ENCODE data around the gene CATSPERE. TPM values are rescaled to one million over a fixed set of nuclear protein-coding genes. Genes with fewer than 3 reads are reported as not detected.
"Not testable (repeated sequence)": the region's sequence is repeated elsewhere in the genome, so short reads cannot be mapped to it uniquely, and the experiment has no call there.

The CATSPERE gene
- total RNA-seq, 4 donors from 2014 or later, result 0.45 to 1.4 (median 0.55) TPM

DNA sequence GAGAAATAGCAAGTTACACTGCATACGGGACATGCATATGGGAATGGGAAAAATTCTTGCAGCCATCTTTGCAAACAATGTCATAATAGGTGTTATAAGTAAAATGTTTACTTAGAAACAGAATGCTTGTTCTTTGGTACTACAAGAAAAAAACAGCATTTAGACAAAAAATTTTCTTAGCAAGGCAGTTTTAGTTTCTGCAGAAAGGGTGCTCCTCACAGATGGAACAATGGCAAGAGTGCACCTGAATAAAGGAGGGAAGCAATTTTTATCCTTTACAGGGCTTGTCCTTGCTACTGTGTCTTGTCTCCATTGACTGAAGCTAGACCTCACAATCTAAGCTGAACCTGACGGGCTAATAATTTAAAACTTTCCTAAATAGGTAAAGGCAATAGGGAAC, 112.7 kb downstream of the CATSPERE start:
- DNase-seq (ENCODE audit: low spot score in 2 of 2), result no peak
- Histone ChIP-seq H3K4me3 (no peak overlapping the region), H3K36me3 (no peaks in the 10 kb centered on the region), H3K9me3 (peaks cover 34% of the 10 kb centered on the region), H3K27ac (no peak overlapping the region), H3K4me1 (no peaks in the 10 kb centered on the region), H3K27me3 (no peaks in the 10 kb centered on the region)
- WGBS, result 93% methylated on average over 2 of the region's 2 CpGs
- no peak for TF ChIP-seq POLR2AphosphoS5 (IDR thresholded peaks at IDR 0.05)
- no peak for TF ChIP-seq POLR2A (IDR thresholded peaks at IDR 0.05)
- TF ChIP-seq, protein P1, sequence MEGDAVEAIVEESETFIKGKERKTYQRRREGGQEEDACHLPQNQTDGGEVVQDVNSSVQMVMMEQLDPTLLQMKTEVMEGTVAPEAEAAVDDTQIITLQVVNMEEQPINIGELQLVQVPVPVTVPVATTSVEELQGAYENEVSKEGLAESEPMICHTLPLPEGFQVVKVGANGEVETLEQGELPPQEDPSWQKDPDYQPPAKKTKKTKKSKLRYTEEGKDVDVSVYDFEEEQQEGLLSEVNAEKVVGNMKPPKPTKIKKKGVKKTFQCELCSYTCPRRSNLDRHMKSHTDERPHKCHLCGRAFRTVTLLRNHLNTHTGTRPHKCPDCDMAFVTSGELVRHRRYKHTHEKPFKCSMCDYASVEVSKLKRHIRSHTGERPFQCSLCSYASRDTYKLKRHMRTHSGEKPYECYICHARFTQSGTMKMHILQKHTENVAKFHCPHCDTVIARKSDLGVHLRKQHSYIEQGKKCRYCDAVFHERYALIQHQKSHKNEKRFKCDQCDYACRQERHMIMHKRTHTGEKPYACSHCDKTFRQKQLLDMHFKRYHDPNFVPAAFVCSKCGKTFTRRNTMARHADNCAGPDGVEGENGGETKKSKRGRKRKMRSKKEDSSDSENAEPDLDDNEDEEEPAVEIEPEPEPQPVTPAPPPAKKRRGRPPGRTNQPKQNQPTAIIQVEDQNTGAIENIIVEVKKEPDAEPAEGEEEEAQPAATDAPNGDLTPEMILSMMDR (IDR thresholded peaks at IDR 0.05), result no peak
- no peak for TF ChIP-seq EP300 (IDR thresholded peaks at IDR 0.05)

DNA sequence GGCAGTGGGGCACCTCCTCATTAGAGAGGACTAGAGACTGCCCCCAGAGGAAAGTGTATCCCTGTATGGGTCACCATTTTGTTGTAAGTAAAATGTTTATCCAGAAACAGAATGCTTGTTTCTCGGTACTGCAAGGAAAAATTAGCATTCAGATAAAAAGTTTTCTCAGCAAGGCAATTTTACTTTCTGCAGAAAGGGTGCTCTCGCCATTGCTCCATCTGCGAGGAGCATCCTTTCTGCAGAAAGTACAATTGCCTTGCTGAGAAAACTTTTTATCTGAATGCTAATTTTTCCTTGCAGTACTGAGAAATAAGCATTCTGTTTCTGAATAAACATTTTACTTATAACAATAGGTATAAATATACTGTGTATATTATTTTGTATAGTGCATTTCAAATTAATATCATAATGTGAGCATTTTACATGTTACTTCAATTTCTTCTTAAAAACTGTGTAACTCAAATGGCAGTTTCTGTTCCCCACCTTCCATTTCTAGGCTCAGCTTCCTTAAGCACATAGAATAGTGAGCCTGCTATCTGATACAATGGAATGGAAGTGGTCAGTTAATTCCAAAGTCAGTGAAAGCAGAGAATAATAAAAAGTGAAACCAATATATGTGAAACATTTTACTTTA, 115.3 kb downstream of the CATSPERE start:
- Histone ChIP-seq H3K9me3 (peaks cover 34% of the 10 kb centered on the region), H3K36me3 (no peaks in the 10 kb centered on the region), H3K4me3 (no peak overlapping the region), H3K27ac (no peak overlapping the region), H3K27me3 (no peaks in the 10 kb centered on the region), H3K4me1 (no peaks in the 10 kb centered on the region)
- WGBS, result 96% methylated on average over 3 of the region's 3 CpGs
- TF ChIP-seq POLR2AphosphoS5 (IDR thresholded peaks at IDR 0.05), result no peak
- no peak for TF ChIP-seq POLR2A (IDR thresholded peaks at IDR 0.05)
- TF ChIP-seq, protein P1 (IDR thresholded peaks at IDR 0.05), result no peak
- no peak for TF ChIP-seq EP300 (IDR thresholded peaks at IDR 0.05)
- no peak for DNase-seq (ENCODE audit: low spot score in 2 of 2)

DNA sequence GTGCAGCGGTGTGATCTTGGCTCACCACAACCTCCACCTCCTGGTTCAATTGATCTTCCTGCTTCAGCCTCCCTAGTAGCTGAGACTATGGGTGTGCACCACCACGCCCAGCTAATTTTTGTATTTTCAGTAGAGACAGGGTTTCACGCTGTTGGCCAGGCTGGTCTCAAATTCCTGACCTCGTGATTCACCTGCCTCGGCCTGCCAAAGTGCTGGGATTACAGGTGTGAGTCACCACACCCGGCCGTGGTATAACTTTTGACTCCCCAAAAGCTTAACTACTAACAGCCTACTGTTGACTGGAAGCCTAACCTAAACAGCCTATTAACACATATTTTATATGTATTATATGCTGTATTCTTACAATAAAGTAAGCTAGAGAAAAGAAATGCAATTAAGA, 117.1 kb downstream of the CATSPERE start:
- not testable (repeated sequence) for DNase-seq (ENCODE audit: low spot score in 2 of 2); H3K4me3 ChIP-seq; H3K36me3 ChIP-seq; H3K27ac ChIP-seq; H3K4me1 ChIP-seq; H3K27me3 ChIP-seq
- H3K9me3 ChIP-seq, result peaks cover 34% of the 10 kb centered on the region
- WGBS, result 91% methylated on average over 7 of the region's 7 CpGs

DNA sequence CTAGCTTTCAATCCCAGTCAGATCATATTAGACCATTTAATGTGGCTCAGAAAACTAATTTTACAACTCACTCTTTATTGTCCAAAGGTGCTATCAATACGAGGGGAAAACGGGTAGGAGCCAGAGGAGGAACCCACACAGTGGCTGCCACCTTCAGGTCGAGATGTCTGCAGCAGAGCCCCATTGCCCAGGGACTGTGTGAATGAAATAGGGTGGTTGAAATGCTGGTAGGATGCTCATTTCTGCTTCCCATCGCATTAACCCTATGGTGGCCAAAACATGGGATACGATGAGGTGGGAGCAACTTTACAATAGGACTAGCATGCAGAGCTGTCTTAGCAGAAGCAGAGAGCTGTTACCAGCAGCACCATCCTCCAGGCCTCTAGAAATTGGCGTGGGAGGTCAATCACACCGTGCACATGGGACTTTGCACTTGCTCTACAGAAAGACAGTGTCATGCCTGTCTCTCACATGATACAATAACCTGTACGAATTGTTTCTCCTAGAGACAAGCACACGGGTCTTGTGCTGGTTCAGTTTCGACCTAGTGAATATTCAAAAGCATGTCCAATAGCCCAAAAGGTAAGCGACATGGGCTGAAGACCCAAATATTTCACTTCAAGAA, 122.4 kb downstream of the CATSPERE start:
- Histone ChIP-seq H3K4me3 (no peak overlapping the region), H3K27ac (no peak overlapping the region), H3K4me1 (no peaks in the 10 kb centered on the region), H3K9me3 (no peaks in the 10 kb centered on the region), H3K36me3 (no peaks in the 10 kb centered on the region), H3K27me3 (no peaks in the 10 kb centered on the region)
- TF ChIP-seq, protein P1 (IDR thresholded peaks at IDR 0.05), result no peak
- no peak for TF ChIP-seq POLR2A (IDR thresholded peaks at IDR 0.05)
- no peak for TF ChIP-seq EP300 (IDR thresholded peaks at IDR 0.05)
- TF ChIP-seq POLR2AphosphoS5 (IDR thresholded peaks at IDR 0.05), result no peak
- no peak for DNase-seq (ENCODE audit: low spot score in 2 of 2)
- WGBS, result 72% methylated on average over 11 of the region's 11 CpGs

DNA sequence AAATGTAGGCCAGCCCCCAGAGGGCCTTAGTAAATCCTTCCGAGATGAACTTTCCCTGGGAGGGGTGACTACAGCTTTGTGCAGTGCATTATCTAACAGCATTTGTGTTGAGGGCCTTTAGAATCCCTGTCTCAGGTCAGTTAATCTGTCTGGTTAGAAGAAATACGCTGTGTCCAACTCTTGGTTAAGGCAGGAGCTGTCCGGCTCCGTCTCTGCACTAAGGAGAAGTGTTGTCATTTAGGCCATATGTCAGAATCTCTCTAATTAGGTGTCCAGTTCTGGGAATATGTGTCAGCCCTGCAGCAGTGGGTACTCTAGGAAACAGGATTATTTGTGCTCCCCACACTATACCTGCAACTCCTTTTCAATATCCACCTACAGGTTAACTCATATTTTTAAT, 124.8 kb downstream of the CATSPERE start:
- Histone ChIP-seq H3K4me1 (no peaks in the 10 kb centered on the region), H3K4me3 (no peak overlapping the region), H3K27ac (no peak overlapping the region), H3K36me3 (no peaks in the 10 kb centered on the region), H3K27me3 (no peaks in the 10 kb centered on the region), H3K9me3 (peaks cover 3% of the 10 kb centered on the region)
- 94% methylated on average over 4 of the region's 4 CpGs for WGBS
- TF ChIP-seq, protein P1 (IDR thresholded peaks at IDR 0.05), result no peak
- no peak for TF ChIP-seq EP300 (IDR thresholded peaks at IDR 0.05)
- no peak for DNase-seq (ENCODE audit: low spot score in 2 of 2)
